ENCODE data around the gene STX8.

STX8 gene

DNA sequence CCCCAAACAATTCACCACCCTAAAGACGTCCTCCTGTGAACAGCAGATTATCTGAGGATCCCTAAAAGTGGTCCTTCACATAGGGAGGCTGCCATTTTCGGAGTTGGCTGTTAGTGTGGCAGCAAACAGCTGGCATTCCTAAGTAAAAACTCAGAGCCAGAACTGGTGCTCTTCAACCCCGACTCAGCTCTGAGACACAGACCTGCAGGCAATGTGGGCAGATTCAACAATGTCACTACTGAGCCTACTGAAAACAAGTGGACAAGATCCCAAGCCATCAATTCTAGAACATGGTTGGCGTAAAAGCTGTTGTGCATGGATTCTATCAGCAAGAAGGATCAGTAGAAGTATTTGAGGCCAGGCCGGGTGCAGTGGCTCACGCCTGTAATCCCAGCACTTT is 307.1 kb downstream of the STX8 start:
- no peak overlapping the region for H2BK15ac ChIP-seq (ENCODE audit: low read length)
- no peak overlapping the region for H3K4ac ChIP-seq (ENCODE audit: low read length)
- no peaks in the 10 kb centered on the region for H3K79me1 ChIP-seq (ENCODE audit: low read depth, low read length)
- DNase-seq (ENCODE audit: low spot score), result no peak
- H2AFZ ChIP-seq (ENCODE audit: low read length), result no peak overlapping the region
- no peak overlapping the region for H2BK12ac ChIP-seq (ENCODE audit: low read length)
- no CpG with 5 or more reads among the region's 6 CpGs for WGBS, 2 donors (ENCODE audit: extremely low coverage in 2 of 2, insufficient read length in 2 of 2, insufficient replicate concordance in 1 of 2)
- H4K8ac ChIP-seq (ENCODE audit: low read depth, low read length), result no peak overlapping the region
- H3K23ac ChIP-seq (ENCODE audit: low read depth, low read length, poor library complexity), result no peak overlapping the region
- H3K9me3 ChIP-seq (replicated peaks in 1 of 2; ENCODE audit: control insufficient read depth in 2 of 2, insufficient read depth in 1 of 2, low read depth in 1 of 2, low read length in 2 of 2), result no peaks in the 10 kb centered on the region
- H2BK5ac ChIP-seq (ENCODE audit: low read length), result no peak overlapping the region
- no peak overlapping the region for H3K27ac ChIP-seq (replicated peaks; ENCODE audit: low read length)
- H3K18ac ChIP-seq (ENCODE audit: low read length), result no peak overlapping the region
- H2AK5ac ChIP-seq (ENCODE audit: low read depth, low read length), result no peak overlapping the region
- H3K4me3 ChIP-seq (ENCODE audit: low read length in 2 of 2), result no peak overlapping the region
- H3K14ac ChIP-seq (ENCODE audit: low read length), result no peak overlapping the region
- no peaks in the 10 kb centered on the region for H3K27me3 ChIP-seq (ENCODE audit: control insufficient read depth in 3 of 3, insufficient read depth in 3 of 3, low read depth in 1 of 3, low read length in 3 of 3)
- H4K91ac ChIP-seq (ENCODE audit: low read depth, low read length, poor library complexity), result no peak overlapping the region
- H3K4me2 ChIP-seq (ENCODE audit: insufficient read depth, low read length, poor library complexity, severe bottlenecking), result no peak overlapping the region
- H3K9ac ChIP-seq (ENCODE audit: low read depth, low read length, poor library complexity), result no peak overlapping the region
- H2BK120ac ChIP-seq (ENCODE audit: low read depth, low read length), result no peak overlapping the region
- no peaks in the 10 kb centered on the region for H3K36me3 ChIP-seq (replicated peaks in 1 of 2; ENCODE audit: control insufficient read depth in 2 of 2, insufficient read depth in 2 of 2, low read length in 2 of 2)
- H3K4me1 ChIP-seq (ENCODE audit: control insufficient read depth in 2 of 2, insufficient read depth in 1 of 2, low read depth in 1 of 2, low read length in 2 of 2), result peaks cover 0 to 1% of the 10 kb centered on the region in 2 donors

DNA sequence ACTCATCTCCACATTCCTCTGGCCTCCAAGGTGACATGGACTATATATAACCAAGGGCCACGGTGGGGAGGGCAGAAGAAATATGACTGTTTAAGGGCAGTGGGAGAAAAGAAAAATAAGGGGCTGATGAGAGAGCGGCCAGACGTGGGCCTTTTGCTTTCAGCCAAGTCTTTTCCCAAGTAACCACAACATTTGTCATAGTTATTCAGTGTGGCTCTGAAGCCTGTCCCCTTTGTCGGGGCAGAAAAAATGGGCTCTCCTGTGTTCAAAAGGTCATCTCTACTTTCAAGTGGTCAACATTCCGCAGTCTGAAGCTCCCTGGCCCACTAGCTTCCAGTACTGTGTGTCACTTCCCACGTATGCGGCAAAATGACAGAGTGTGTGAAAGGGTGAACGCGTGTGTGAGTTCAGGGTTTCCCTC is 308.9 kb downstream of the STX8 start:
- no peaks in the 10 kb centered on the region for H3K36me3 ChIP-seq (replicated peaks in 1 of 2; ENCODE audit: control insufficient read depth in 2 of 2, insufficient read depth in 2 of 2, low read length in 2 of 2)
- no peak for DNase-seq (ENCODE audit: low spot score)
- H3K27ac ChIP-seq (replicated peaks; ENCODE audit: low read length), result no peak overlapping the region
- no peak overlapping the region for H3K4me2 ChIP-seq (ENCODE audit: insufficient read depth, low read length, poor library complexity, severe bottlenecking)
- no peak overlapping the region for H2BK15ac ChIP-seq (ENCODE audit: low read length)
- no peak overlapping the region for H2BK12ac ChIP-seq (ENCODE audit: low read length)
- no peak overlapping the region for H2BK5ac ChIP-seq (ENCODE audit: low read length)
- H2AK5ac ChIP-seq (ENCODE audit: low read depth, low read length), result no peak overlapping the region
- no peak overlapping the region for H4K8ac ChIP-seq (ENCODE audit: low read depth, low read length)
- H3K4me3 ChIP-seq (ENCODE audit: low read length in 2 of 2), result no peak overlapping the region
- H3K14ac ChIP-seq (ENCODE audit: low read length), result no peak overlapping the region
- no peak overlapping the region for H2AFZ ChIP-seq (ENCODE audit: low read length)
- H3K9ac ChIP-seq (ENCODE audit: low read depth, low read length, poor library complexity), result no peak overlapping the region
- H3K79me1 ChIP-seq (ENCODE audit: low read depth, low read length), result no peaks in the 10 kb centered on the region
- H3K27me3 ChIP-seq (ENCODE audit: control insufficient read depth in 3 of 3, insufficient read depth in 3 of 3, low read depth in 1 of 3, low read length in 3 of 3), result no peaks in the 10 kb centered on the region
- H4K91ac ChIP-seq (ENCODE audit: low read depth, low read length, poor library complexity), result no peak overlapping the region
- no peaks in the 10 kb centered on the region for H3K9me3 ChIP-seq (replicated peaks in 1 of 2; ENCODE audit: control insufficient read depth in 2 of 2, insufficient read depth in 1 of 2, low read depth in 1 of 2, low read length in 2 of 2)
- H3K4ac ChIP-seq (ENCODE audit: low read length), result no peak overlapping the region
- H3K18ac ChIP-seq (ENCODE audit: low read length), result no peak overlapping the region
- H3K4me1 ChIP-seq (ENCODE audit: control insufficient read depth in 2 of 2, insufficient read depth in 1 of 2, low read depth in 1 of 2, low read length in 2 of 2), result no peaks in the 10 kb centered on the region
- no peak overlapping the region for H2BK120ac ChIP-seq (ENCODE audit: low read depth, low read length)
- no peak overlapping the region for H3K23ac ChIP-seq (ENCODE audit: low read depth, low read length, poor library complexity)
- no CpG with 5 or more reads among the region's 9 CpGs for WGBS, 2 donors (ENCODE audit: extremely low coverage in 2 of 2, insufficient read length in 2 of 2, insufficient replicate concordance in 1 of 2)

DNA sequence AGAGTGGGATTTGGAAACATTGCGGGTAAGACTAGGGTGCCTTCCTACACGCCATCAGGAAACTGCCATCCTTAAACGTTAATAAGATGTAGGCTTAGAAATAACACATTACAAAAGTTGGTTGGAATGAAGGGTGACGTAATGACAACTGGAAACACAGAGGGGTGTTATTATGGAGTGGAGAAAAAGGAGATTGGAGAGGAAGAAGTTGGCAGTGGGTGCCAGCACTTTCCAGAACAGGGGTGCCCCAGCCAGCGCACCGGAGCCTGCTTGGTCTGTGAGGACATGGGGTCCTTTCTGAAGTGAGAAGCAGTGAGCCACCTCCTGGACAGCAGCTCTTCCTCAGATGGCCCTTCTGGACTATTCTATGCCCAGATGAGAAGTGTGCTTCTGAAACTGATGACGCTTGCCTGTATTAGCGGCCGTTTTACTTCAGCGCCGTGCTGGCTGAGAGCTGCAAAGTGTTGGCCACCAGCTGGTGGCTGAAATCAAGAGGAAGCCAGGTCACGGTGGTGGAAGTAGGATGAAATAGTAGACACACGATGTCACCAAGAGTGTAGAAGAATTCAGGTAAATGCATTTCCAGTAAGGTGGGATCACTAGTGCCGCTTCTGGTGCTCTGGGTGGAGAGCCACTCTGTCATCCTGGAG is 309.5 kb downstream of the STX8 start:
- H3K18ac ChIP-seq (ENCODE audit: low read length), result no peak overlapping the region
- H3K27me3 ChIP-seq (ENCODE audit: control insufficient read depth in 3 of 3, insufficient read depth in 3 of 3, low read depth in 1 of 3, low read length in 3 of 3), result no peaks in the 10 kb centered on the region
- no peaks in the 10 kb centered on the region for H3K79me1 ChIP-seq (ENCODE audit: low read depth, low read length)
- no peak overlapping the region for H4K91ac ChIP-seq (ENCODE audit: low read depth, low read length, poor library complexity)
- DNase-seq (ENCODE audit: low spot score), result no peak
- no peak overlapping the region for H3K23ac ChIP-seq (ENCODE audit: low read depth, low read length, poor library complexity)
- no peak overlapping the region for H3K27ac ChIP-seq (replicated peaks; ENCODE audit: low read length)
- H2BK12ac ChIP-seq (ENCODE audit: low read length), result no peak overlapping the region
- no peak overlapping the region for H3K9ac ChIP-seq (ENCODE audit: low read depth, low read length, poor library complexity)
- H2BK15ac ChIP-seq (ENCODE audit: low read length), result no peak overlapping the region
- H3K4me1 ChIP-seq (ENCODE audit: control insufficient read depth in 2 of 2, insufficient read depth in 1 of 2, low read depth in 1 of 2, low read length in 2 of 2), result no peaks in the 10 kb centered on the region
- H2BK120ac ChIP-seq (ENCODE audit: low read depth, low read length), result no peak overlapping the region
- no peak overlapping the region for H3K4me3 ChIP-seq (ENCODE audit: low read length in 2 of 2)
- no peak overlapping the region for H2AK5ac ChIP-seq (ENCODE audit: low read depth, low read length)
- H3K9me3 ChIP-seq (replicated peaks in 1 of 2; ENCODE audit: control insufficient read depth in 2 of 2, insufficient read depth in 1 of 2, low read depth in 1 of 2, low read length in 2 of 2), result no peaks in the 10 kb centered on the region
- H3K36me3 ChIP-seq (replicated peaks in 1 of 2; ENCODE audit: control insufficient read depth in 2 of 2, insufficient read depth in 2 of 2, low read length in 2 of 2), result no peaks in the 10 kb centered on the region
- H2AFZ ChIP-seq (ENCODE audit: low read length), result no peak overlapping the region
- no CpG with 5 or more reads among the region's 14 CpGs for WGBS, 2 donors (ENCODE audit: extremely low coverage in 2 of 2, insufficient read length in 2 of 2, insufficient replicate concordance in 1 of 2)
- H3K4me2 ChIP-seq (ENCODE audit: insufficient read depth, low read length, poor library complexity, severe bottlenecking), result no peak overlapping the region
- no peak overlapping the region for H2BK5ac ChIP-seq (ENCODE audit: low read length)
- no peak overlapping the region for H3K14ac ChIP-seq (ENCODE audit: low read length)
- no peak overlapping the region for H3K4ac ChIP-seq (ENCODE audit: low read length)
- no peak overlapping the region for H4K8ac ChIP-seq (ENCODE audit: low read depth, low read length)

DNA sequence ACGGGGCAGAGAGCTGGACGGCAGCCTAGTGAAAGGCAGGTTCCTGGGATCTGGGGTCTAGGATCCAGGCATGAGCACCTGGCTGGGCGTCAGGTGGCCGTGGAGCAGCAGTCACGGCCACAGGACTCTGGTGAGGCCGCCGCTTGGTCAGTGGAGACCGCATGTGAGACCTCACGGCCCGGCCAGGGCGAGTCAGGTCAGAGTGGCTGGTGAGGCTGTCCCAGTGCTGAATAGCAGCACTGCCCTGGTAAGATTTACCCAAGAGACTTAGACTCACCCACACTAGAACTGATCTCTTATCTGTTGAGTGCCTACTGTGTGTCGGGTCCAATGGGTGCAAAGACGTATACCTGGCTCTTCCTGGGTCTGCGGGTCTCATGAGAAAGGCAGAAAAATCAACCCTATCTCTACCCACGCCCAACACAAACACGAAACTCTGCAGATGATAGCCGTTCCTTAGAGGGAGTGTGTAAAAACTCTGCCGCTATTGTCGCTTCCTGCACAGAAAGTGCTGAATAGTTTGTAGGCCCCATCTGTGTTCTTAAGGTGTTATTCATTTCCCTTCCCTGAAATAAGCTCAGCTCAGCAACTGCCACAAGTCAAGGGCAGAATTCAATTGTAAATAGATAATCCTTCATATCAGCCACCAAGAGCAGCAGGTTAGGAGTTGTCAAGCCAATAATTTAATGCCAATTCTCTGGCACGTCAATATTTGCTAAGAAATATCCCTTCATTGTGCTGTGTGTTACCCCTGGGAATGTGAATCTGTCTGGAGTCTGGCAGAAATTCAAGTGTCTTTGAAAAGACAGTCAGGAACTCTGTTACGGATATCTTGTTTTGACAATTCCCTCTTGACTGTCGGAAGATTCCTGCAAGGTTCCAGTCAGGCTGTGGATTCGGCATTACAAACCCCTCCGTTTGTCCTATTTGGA is 314.3 kb downstream of the STX8 start:
- WGBS, 2 donors (ENCODE audit: extremely low coverage in 2 of 2, insufficient read length in 2 of 2, insufficient replicate concordance in 1 of 2), result no CpG with 5 or more reads among the region's 24 CpGs
- Histone ChIP-seq H3K4me2 (ENCODE audit: insufficient read depth, low read length, poor library complexity, severe bottlenecking) (no peak overlapping the region), H4K91ac (ENCODE audit: low read depth, low read length, poor library complexity) (no peak overlapping the region), H2BK15ac (ENCODE audit: low read length) (no peak overlapping the region), H3K9me3 (replicated peaks in 1 of 2; ENCODE audit: control insufficient read depth in 2 of 2, insufficient read depth in 1 of 2, low read depth in 1 of 2, low read length in 2 of 2) (no peaks in the 10 kb centered on the region), H3K4ac (ENCODE audit: low read length) (no peak overlapping the region), H2BK5ac (ENCODE audit: low read length) (no peak overlapping the region), H2AK5ac (ENCODE audit: low read depth, low read length) (no peak overlapping the region), H3K9ac (ENCODE audit: low read depth, low read length, poor library complexity) (peak overlapping the region; percentile 1), H2AFZ (ENCODE audit: low read length) (no peak overlapping the region), H3K27me3 (ENCODE audit: control insufficient read depth in 3 of 3, insufficient read depth in 3 of 3, low read depth in 1 of 3, low read length in 3 of 3) (no peaks in the 10 kb centered on the region), H2BK120ac (ENCODE audit: low read depth, low read length) (no peak overlapping the region), H3K23ac (ENCODE audit: low read depth, low read length, poor library complexity) (no peak overlapping the region), H3K79me1 (ENCODE audit: low read depth, low read length) (no peaks in the 10 kb centered on the region), H3K4me1 (ENCODE audit: control insufficient read depth in 2 of 2, insufficient read depth in 1 of 2, low read depth in 1 of 2, low read length in 2 of 2) (peaks cover 6 to 22% of the 10 kb centered on the region in 2 donors), H2BK12ac (ENCODE audit: low read length) (no peak overlapping the region), H3K4me3 (ENCODE audit: low read length in 2 of 2) (no peak overlapping the region), H4K8ac (ENCODE audit: low read depth, low read length) (no peak overlapping the region), H3K27ac (replicated peaks; ENCODE audit: low read length) (no peak overlapping the region), H3K36me3 (replicated peaks in 1 of 2; ENCODE audit: control insufficient read depth in 2 of 2, insufficient read depth in 2 of 2, low read length in 2 of 2) (no peaks in the 10 kb centered on the region), H3K14ac (ENCODE audit: low read length) (no peak overlapping the region), H3K18ac (ENCODE audit: low read length) (no peak overlapping the region)
- DNase-seq (ENCODE audit: low spot score), result no peak
